AG09309 (cell line): ENCODE data around the gene CADPS.

Source experiments
- DNase-seq: peaks from one replicate; pipeline ENCODE4 v3.0.0-alpha.2; 2010; ENCODE audit warnings: low read depth
- H3K4me3 ChIP-seq: 2 replicates; pipeline ENCODE4 v1.5.1; 2011; ENCODE audit warnings: mild to moderate bottlenecking, low read depth, low read length, moderate library complexity; ENCODE audit not compliant: control insufficient read depth
- CTCF ChIP-seq: IDR thresholded peaks from 2 replicates; pipeline ENCODE4 v1.5.1; 2011; ENCODE audit warnings: mild to moderate bottlenecking, low read depth, low read length, inconsistent platforms; ENCODE audit not compliant: insufficient read depth, control insufficient read depth; ENCODE audit errors: missing control alignments

The CADPS gene

GRCh38 chr3:62875558-62876002 is 364 bp upstream of the CADPS start:
- peak overlapping the region; percentile 48 for H3K4me3 ChIP-seq
- no peak for DNase-seq
- TF ChIP-seq CTCF = no peak

- DNase-seq = no peak
- H3K4me3 ChIP-seq = peak overlapping the region; percentile 46
- TF ChIP-seq CTCF = peak; percentile 32
Measured at GRCh38 chr3:62873761-62874710, 1.2 kb downstream of the CADPS start.

GRCh38 chr3:62873451-62873760 is 1.8 kb downstream of the CADPS start:
- no peak for TF ChIP-seq CTCF
- DNase-seq = no peak
- peak overlapping the region; percentile 46 for H3K4me3 ChIP-seq

GRCh38 chr3:62872318-62872717 is 2.9 kb downstream of the CADPS start:
- no peak for DNase-seq
- TF ChIP-seq CTCF = no peak
- no peak overlapping the region for H3K4me3 ChIP-seq

GRCh38 chr3:62870321-62870720 is 4.9 kb downstream of the CADPS start:
- peak; percentile 11 for DNase-seq
- no peak for TF ChIP-seq CTCF
- no peak overlapping the region for H3K4me3 ChIP-seq

- DNase-seq = no peak
- no peak for TF ChIP-seq CTCF
Measured at GRCh38 chr3:62863648-62864047, 11.6 kb downstream of the CADPS start.

More at GRCh38 chr3:62863648-62864047, 11.6 kb downstream of the CADPS start:
- no peak overlapping the region for H3K4me3 ChIP-seq
